Activated T-helper 9 cell treated with anti-CD3 and anti-CD28 coated beads, Interleukin-2, amount 50 U/mL, for 16 hours (primary cell): ENCODE results near the gene GMDS.

ENCODE experiments used
- DNase-seq: peaks from one replicate; pipeline ENCODE4 v3.0.0-alpha.2; 2020; ENCODE audit warnings: low read depth

GMDS gene

DNA sequence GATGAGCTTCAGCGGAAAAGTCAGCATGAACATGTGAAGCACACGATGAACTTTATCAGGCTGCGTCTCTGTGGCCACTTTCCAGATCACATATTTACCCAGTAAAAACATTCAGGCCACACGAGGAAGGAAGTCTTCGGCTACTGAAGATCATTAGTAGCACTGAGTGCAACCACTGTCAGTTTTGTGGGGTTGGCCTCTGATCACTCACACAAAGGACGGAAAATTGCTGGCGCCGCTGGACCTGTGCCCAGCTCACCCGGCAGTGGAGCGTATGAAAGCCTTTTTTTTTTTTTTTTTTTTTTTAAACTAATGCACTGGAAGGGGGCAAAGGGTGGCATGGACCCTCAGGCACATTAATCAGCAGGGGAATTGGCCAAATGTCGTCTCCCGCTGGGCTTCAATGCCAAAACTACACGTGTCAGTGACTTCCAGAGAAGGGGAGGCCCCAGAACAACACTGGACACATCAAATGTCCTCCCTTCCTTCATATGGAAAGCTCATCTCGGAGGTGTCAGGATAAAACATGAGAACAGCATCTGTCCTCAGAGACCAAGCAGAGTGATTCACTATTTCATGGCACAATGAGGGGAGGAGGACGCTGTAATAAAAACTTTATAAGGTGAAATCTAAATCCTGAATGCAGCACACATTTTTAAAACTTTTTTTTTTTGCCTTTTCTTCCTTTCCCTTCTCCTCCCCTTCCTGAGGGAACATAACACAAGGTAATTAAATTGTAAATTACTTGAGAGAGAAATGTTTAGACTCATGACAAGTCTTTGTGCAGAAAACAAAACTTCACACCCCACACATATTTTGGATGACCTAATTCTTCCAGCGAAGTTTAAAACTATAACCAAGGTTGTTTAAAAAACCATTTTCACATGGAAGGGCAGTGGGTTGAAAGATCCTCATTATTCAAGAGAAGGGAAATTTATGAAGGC is 412.3 kb downstream of the GMDS start:
- DNase-seq = no peak

DNA sequence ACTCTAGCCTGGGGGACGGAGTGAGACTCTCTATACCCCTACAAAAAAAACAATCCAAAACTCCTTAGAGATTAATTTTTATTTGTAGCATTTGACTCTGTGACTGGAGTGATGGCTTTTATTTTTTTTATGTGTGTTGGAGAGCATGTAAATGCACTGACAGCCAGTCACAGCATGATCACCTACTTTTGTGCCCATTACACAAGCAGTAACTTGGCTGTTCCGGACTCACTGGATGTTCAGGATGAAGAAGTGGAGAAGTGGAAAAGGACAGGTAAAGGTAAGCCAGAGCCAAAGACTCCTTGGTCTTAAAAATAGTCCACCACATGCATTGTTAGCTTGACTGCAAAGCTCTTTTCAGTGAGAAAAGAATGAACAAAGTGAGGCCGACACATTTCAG is 413.0 kb downstream of the GMDS start:
- no peak for DNase-seq

DNA sequence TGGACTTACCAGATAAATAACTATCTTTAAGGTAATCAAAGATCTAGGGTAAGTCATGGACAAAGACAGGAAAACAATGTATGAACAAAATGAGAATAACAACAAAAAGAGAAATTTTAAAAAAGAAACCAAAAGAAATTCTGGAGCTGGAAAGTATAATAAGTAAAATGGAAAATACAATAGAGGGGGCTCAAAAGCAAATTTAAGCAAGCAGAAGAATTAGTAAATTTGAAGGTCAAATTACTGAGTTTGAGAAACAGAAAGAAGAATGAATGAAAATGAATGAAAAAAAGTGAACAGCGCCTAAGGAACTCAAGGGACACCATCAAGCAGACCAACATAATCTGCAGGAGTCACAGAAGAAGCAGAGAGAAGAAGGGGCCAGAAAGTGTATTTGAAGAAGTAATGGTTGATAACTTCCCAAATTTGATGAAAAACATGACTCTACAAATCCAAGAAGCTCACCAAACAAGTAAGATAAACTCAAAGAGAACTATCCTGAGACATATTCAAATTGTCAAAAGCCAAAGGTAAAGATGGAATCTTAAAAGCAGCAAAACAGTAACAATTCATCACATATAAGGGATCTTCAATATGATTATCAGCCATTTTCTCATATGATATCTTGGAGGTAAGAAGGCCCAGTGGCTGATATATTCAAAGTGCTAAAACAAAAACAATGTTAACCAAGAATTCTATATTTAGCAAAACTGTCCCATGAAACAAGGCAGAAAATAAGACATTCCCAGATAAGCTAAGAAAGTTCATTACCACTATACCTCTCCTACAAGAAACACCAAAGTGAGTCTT is 417.2 kb downstream of the GMDS start:
- DNase-seq = no peak

DNA sequence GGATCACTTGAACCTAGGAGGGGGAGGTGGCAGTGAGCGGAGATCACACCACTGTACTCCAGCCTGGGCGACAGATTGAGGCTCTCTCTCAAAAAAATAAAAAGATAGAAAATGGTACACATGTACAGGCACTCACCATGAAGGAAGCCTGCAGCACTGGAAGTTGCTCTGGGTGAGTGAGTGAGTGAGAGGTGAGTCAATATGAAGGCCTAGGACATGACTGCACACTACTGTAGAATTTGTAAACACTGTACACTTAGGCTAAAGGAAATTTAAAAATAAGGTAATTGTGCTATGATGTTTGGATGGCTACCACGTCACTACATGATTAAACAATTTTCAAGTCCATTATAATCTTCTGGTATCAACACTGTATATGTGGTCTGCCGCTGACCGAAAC is 419.5 kb downstream of the GMDS start:
- DNase-seq = no peak

DNA sequence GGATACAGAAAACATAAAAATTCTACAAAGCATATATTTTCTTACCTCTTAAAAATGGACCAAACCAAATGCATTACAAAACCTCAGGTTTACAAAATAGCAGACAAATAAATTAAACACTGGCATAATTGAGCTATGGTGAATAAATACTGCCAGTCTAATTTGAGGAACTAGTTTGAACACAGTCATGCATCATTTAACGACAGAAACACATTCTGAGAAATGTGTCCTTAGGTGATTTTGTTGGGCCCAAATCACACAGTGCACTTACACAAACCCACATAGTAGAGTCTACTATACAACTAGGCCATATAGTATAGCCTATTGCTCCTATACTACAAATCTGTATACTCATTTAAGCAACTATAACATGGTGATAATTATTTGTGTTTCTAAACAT is 420.1 kb downstream of the GMDS start:
- no peak for DNase-seq

DNA sequence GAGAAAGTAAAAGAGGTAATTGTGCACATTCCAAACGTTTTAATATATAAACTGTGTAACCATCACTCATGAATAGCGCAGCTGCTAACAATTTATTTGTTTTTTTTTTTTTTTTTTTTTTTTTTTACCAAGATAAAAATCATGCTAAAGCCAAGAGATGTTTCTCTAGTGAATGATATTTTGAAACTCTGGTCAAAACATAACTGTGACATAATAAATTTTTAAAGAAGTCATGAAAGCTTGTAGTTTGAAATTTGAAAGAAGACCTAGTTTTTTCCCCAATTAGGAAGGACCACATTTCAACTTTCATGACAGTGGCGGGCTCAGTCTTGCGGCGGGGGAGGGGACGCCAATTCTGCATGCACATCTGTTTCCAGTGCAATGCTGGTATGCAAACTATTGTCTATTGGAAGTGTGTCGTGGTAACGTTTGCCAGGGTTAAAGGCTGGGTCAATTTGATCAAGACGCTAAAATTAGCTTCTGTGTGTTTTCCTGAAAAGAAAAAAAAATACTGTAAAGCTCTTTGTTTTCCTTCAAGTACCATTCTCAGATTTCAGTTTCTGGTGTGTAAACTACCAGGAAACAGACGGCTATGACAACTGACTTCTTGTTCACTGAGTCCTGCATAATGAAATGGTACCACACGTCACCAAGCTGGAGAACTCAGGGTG is 423.8 kb downstream of the GMDS start:
- DNase-seq = no peak

DNA sequence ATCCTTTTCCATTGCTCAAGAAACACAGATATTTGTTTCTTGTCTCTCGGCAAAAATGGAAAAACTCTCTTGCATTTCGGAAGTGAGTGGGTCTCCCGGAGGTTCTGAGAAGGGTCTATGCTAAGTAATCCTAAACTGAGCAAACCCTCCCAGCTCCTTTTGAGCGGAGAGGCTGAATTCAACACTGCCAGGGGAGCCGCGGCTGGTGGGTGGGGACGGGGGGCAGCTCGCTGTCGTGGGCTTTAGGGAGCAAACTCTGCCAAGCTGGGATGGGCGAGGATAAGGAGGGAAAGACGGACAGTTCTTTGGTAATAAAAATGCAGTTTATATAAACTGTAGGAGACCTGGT is 424.3 kb downstream of the GMDS start:
- DNase-seq = no peak

DNA sequence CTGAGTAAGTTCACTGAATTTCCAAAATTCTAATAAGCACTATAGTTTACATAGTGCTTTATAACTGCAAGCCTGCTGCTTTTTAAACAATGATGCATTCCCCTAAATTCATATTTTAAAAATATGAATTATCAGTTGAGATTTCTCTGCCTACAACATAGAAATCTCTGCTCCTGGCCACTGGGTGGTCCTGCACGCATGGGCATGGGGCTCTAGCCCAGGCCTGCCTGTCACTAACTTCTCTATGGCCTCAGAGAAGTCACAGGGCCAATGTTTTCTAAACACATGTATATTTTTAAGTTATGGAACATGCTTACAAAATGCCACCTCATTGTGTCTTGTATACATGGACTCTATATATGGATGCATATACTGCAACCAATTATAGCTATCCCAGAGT is 424.7 kb downstream of the GMDS start:
- DNase-seq = no peak

DNA sequence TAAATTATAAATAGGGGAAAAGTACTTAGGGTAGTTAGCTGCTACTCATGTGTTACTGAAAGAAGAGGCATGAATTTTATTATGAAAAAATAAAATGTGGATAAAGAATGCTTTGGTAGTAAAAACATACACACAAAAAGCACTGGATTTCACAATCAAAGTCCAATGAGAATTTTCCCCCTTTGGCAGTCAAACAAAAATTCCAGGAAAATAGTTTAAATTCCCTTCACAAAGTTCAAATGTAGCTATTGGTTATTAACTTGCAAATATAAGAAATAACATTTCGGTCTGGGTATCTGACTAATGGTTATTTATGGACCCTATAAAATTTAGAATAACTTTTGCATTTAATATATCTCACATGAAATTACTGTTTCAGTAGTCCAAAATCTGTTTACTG is 425.2 kb downstream of the GMDS start:
- no peak for DNase-seq

DNA sequence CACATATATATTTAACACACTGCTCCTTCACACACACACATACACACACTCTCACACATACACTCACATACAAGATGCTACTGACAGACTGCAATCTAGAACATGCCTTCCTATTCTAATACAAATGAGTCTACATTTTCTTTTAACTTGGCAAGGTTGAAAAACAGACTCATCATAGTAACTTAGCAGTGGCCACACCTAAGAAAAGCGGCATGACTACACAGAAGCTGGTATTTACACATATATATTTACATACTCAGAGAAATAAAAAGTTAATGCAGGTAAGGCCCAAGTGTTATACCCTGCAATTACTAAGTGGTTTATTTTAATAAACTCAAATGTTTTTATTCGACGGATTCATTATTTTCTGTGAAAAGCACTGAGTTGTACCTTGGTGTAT is 426.4 kb downstream of the GMDS start:
- no peak for DNase-seq

DNA sequence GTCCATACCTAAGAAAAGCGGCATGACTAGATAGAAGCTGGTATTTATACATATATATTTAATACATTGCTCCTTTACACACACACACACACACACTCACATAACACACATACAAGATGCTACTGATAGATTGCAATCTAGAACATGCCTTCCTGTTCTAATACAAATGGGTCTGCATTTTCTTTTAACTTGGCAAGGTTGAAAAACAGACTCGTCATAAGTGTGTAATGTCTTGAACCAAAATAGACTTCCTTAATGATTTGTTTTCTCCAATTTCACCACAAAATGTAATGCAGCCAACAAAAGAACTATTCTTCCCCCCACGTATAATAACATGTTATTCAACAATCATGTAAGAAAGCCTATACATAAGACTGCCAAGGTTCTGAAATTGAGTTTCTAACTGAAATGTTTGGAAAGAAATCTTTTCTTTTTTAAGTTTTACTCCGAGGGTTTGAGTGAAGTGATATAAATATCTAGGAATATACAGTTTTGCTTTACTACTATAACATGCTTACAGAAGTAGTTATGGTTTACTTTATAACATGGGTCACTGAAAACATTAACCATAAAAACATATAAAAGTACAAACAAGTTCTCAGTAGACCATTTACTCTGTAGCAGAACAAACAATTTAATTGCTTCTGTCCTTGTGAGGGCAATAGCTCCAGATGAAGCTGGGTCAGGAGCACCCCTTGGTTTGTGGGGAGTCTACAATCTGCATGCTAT is 428.2 kb downstream of the GMDS start:
- DNase-seq = no peak

DNA sequence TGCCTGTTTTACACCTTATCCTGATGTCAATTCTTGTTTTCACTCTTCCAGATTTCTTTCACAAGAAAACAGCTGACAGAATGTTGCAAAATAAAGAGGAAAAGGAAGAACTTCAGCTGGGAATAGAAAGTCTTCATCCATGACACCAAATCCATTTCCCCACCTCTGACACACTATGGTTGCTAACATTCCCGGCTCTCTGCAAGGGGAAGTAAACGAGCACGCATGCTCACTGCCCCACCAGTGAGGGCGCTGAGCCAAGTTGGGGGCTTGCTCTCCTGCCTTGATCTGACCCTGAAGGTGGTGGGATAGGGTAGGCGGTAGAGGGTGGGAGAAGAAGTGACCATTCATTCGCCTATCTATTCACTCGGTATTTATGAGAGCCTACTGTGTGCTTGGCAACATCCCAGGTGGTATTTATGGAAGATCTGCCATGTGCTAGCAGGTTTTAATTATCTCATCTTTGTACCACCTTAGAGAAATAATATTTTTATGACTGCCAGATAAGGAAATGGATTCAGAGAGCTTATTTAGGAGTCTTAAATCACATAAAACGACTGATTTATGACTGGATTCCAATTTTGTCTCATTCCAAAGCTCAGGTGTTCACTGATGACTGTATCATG is 429.5 kb downstream of the GMDS start:
- DNase-seq = no peak

DNA sequence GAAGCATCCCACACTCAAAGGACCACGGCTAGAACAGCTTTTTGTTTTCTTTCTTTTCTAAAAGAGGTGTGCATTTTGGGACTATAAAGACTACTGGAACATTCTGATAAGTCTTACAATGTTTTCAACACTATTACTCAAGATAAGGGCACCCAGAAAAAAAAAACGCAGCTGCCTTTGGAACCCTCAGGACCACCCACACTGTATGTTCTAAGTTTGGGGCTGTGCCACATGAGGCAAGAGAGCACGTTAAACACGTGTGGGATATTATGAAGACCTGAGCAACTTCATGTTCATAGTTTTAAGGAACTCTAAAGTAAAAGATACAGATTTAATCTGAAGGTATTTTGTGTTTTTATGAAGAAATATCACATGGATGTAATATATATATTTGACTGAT is 431.1 kb downstream of the GMDS start:
- DNase-seq = no peak

DNA sequence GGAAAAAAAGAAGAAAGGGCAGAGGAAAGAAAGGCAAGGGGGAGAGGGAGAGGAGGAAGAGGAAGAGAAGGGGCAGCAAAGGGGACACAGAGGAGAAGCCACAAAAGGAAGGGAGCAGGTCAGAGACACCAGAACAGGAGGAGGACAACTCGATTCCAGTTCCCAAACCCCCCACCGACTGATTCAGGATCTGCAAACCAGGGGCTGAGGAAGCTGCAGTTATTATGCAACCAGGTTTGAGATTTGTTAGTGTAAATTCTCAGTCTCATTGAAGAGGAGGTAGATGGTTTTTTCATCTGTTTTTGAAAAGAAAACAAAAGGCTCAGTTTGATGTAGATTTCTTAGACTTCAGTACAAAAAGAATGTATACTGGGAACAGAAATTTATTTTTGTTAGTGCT is 432.9 kb downstream of the GMDS start:
- DNase-seq = no peak

DNA sequence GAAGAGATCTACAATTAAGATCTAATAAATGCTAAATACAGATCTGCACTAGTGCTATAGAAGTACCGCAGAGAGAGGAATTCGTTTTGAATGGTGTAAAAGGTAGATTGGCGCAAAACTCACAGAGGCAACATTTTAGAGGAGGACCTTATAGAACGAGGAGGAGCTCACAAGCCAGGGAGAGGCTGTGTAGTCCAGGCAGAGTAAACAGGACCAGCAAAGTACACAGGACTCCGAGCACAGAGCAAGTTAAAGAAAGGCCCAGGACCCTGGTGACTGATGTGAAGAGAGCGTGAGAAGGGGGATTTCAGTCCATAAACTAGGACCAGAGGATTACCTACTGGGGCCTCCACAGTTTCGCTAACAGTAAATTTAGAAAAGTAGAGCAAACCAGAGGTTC is 433.4 kb downstream of the GMDS start:
- DNase-seq = no peak

DNA sequence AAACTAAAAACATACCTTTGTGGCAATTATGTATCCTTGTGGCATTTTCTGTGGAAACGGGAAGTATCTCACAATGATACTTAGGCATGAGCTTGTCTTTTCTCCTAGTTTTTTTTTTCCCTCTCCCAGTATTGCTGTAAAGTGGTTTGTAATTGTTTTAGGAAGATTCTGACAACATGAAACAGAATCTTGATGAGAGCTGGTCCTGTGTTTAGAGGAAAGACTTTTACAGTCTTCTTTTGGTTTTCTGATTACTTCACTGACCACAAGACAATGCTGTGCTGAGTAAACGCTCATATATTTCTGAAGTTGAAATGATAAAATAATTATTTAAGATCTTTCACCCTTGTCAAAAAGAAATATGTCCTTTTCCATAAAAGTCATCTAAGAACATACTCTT is 434.5 kb downstream of the GMDS start:
- DNase-seq = no peak

DNA sequence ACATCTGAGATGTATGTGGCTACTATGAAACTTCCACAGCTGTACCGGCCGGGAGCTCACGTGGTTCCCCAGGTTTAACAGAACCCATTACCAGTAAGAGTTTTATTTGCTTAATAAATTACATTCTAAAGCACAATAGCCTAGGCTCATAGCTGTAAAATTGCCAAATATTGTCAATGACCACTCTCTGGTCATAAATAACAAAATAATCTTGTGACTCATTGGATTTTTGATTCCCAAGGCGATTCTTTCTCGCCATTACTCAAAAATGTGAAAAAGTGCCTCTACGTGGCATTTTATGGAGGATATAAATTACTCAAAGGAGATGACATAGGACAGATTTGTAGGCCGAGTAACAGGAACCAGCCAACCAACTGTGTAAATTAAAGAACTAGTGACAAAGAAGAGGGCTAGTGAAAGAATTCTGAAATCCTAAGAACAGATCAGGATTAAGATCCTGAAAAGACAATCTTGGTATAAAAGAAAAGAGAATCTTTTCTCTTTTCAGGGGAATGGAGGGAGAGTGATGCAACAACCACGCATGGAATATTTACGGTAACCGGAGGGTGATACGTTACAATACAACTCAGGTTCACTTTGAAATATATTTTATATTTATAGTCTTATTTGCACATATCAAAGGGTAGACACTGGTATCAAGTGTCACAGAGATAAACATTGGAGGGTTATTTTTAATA is 436.0 kb downstream of the GMDS start:
- no peak for DNase-seq

DNA sequence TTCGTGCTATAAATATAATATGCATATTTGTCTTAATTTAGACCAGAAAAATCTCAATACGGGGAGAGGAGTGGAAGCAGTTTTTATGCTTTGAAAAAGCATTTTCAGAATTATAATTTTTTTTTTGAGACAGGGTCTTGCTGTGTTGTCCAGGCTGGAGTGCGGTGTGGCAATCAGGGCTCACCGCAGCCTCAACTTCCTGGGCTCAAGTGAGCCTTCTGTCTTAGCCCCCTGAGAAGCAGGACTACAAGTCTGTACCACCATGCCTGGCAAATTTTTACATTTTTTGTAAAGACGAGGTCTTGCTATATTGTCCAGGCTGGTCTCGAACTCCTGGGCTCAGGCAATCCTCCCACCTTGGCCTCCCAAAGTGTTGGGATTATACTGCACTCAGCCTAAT is 438.5 kb downstream of the GMDS start:
- no peak for DNase-seq

DNA sequence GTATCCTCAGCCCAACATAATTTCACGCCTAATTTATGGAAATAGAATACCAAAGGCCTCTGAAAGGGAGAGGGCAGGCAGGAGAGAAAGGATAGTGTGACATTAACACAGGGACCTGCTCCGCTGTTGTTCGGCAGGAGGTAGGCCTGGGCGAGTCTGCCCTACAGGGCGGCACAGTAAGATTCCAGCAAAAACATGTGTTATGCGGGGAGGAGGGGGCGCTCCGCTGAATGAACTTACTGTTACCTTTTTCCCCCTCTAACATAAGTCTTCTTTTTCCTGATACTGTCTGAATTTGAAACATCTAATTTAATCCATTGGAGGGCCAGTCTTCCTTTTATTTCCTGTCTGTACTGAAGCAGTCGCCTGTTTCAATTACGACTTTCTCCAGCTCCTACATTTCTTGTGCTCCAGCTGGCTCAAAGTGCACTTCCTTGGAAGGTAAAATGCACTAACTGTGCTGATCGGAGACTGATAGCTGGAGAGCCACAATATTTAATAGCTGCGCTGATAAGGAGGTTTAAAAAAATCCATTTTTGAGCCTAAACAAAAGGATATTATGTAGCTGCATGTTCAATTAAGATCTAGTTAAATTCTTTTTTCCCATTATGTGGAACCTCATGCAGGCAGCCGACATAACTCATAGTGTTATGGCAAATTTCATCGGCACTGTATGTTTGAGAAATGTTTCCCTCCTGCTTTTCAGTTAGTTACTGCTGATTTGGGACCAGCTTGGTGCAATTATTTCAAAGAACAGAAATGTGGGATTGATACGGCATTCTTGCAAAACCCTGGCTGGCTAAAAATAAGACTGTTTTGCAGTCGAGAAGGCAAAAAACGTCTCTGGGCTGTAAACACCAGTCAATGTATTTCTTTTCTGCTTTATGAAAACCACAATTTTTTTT is 442.7 kb downstream of the GMDS start:
- no peak for DNase-seq

DNA sequence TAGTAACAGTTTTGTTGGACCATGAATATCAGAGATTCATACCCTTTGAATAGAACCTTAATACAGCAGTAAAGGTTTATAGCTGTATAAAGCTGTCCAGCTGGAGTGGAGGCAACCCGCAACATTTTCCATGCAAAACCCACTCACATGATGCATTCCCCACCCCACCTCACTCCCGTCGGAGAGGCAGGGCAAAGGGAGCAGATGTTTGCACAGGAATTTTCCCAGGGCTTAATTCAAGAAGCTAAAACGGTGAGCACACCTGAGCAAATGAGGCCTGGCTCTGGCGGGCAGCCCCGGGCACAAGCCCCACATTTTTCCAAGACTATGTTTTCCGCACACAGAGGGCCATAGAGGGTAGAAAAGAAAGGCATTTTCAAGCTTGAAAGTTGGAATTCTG is 444.0 kb downstream of the GMDS start:
- DNase-seq = no peak
